ENCODE measurements around the gene SMIM7. TPM values are rescaled to one million over a fixed set of nuclear protein-coding genes. Genes with fewer than 3 reads are reported as not detected.

SMIM7 gene
- total RNA-seq, 1 donor from 2014 or later = 65.3 TPM

DNA sequence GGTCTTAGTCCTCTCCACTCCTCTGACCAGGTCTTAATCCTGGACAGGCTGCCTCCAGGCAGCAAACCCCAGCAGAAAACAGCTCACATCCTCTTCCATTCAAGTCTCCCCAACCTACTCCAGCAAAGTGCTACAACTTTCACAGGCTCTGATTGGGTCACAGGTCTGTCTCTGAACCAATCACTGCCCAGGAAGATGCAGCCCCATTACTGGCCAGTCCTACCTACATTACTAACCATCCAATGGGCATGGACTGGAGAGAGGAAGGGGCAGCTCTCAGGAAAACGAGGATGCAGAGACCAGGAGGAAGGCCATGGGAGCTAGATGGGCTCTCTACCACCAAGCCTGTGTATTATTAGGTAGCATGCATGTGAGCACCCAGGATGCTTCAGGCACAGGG lies 44.1 kb downstream of the SMIM7 start:
- H3K9me3 Mint-ChIP-seq = no peaks in the 10 kb centered on the region
- H3K36me3 Mint-ChIP-seq = no peaks in the 10 kb centered on the region
- no peaks in the 10 kb centered on the region for H3K27me3 ChIP-seq
- H3K4me3 Mint-ChIP-seq = no peak overlapping the region
- H3K36me3 ChIP-seq = no peaks in the 10 kb centered on the region
- H3K27ac ChIP-seq = no peak overlapping the region
- no peak overlapping the region for H3K9ac ChIP-seq
- no peak overlapping the region for H3K4me3 ChIP-seq
- no peaks in the 10 kb centered on the region for H3F3A ChIP-seq (ENCODE audit: low read depth)
- no peaks in the 10 kb centered on the region for H3K27me3 Mint-ChIP-seq (ENCODE audit: insufficient read depth, low read depth)
- H3K79me2 ChIP-seq (ENCODE audit: low read depth) = peaks cover 99% of the 10 kb centered on the region
- TF ChIP-seq, protein P1, sequence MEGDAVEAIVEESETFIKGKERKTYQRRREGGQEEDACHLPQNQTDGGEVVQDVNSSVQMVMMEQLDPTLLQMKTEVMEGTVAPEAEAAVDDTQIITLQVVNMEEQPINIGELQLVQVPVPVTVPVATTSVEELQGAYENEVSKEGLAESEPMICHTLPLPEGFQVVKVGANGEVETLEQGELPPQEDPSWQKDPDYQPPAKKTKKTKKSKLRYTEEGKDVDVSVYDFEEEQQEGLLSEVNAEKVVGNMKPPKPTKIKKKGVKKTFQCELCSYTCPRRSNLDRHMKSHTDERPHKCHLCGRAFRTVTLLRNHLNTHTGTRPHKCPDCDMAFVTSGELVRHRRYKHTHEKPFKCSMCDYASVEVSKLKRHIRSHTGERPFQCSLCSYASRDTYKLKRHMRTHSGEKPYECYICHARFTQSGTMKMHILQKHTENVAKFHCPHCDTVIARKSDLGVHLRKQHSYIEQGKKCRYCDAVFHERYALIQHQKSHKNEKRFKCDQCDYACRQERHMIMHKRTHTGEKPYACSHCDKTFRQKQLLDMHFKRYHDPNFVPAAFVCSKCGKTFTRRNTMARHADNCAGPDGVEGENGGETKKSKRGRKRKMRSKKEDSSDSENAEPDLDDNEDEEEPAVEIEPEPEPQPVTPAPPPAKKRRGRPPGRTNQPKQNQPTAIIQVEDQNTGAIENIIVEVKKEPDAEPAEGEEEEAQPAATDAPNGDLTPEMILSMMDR (IDR thresholded peaks at IDR 0.05) = no peak
- TF ChIP-seq EZH2 (IDR thresholded peaks at IDR 0.05) (no peak), EZH2phosphoT487 (IDR thresholded peaks at IDR 0.05) (no peak)
- no peak overlapping the region for H2AFZ ChIP-seq (replicated peaks)
- no peaks in the 10 kb centered on the region for H3K4me1 ChIP-seq
- H3K27ac Mint-ChIP-seq = no peak overlapping the region
- peaks cover 97% of the 10 kb centered on the region for H4K20me1 ChIP-seq (ENCODE audit: low read depth)
- no peak for DNase-seq (ENCODE audit: low spot score)
- H3K9me3 ChIP-seq (ENCODE audit: low read depth) = no peaks in the 10 kb centered on the region
- H3K4me1 Mint-ChIP-seq = peaks cover 8% of the 10 kb centered on the region
- no peak overlapping the region for H3K4me2 ChIP-seq

DNA sequence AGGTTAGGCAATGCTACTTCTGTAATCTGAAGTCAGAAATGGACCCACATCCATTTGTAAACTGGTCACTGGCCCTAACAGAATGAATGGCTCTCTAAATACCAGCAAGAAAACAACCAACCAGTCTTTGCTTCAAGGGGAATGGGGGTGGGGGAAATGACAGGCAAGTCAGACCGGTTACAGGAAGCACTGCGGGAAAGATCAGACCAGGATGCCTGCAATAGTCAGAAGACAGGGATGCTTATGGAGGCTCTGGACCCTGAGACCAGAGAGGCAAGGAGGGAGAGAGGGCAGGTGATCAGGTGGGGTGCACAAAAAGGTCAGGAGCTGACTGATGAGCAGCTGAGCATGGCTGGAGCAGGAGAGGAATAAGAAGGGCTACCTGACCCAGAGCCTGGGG lies 45.0 kb downstream of the SMIM7 start:
- H3K79me2 ChIP-seq (ENCODE audit: low read depth) = peaks cover 98% of the 10 kb centered on the region
- no peaks in the 10 kb centered on the region for H3F3A ChIP-seq (ENCODE audit: low read depth)
- no peaks in the 10 kb centered on the region for H3K27me3 ChIP-seq
- H3K4me2 ChIP-seq = no peak overlapping the region
- Mint-ChIP-seq H3K27ac (no peak overlapping the region), H3K36me3 (no peaks in the 10 kb centered on the region), H3K27me3 (ENCODE audit: insufficient read depth, low read depth) (no peaks in the 10 kb centered on the region), H3K4me3 (no peak overlapping the region), H3K9me3 (no peaks in the 10 kb centered on the region), H3K4me1 (peaks cover 8% of the 10 kb centered on the region)
- H2AFZ ChIP-seq (replicated peaks) = no peak overlapping the region
- no peaks in the 10 kb centered on the region for H3K9me3 ChIP-seq (ENCODE audit: low read depth)
- TF ChIP-seq, protein P1 (IDR thresholded peaks at IDR 0.05) = no peak
- TF ChIP-seq EZH2phosphoT487 (IDR thresholded peaks at IDR 0.05) = no peak
- no peak for TF ChIP-seq EZH2 (IDR thresholded peaks at IDR 0.05)
- no peak for DNase-seq (ENCODE audit: low spot score)
- H4K20me1 ChIP-seq (ENCODE audit: low read depth) = peaks cover 97% of the 10 kb centered on the region
- H3K9ac ChIP-seq = no peak overlapping the region
- no peaks in the 10 kb centered on the region for H3K36me3 ChIP-seq
- H3K4me1 ChIP-seq = no peaks in the 10 kb centered on the region
- H3K4me3 ChIP-seq = no peak overlapping the region
- H3K27ac ChIP-seq = no peak overlapping the region

DNA sequence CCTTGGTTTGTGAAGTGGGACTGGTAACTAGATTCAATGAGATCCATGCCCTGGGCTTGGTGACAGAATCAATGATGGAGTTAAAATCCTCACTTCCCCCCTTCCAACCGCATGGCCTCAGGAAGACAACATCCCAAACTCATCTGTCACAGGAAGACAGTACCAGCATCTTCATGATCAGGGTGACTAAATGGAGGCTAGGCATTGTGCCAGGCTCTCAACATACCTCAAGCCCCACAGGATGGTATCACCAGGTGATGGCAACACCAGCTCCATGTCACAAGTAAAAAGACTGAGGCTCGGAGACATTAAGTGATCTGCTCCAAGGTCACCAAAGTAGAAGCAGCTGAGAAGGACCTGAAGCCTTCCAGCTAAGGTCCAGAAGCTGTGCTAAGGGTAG lies 46.1 kb downstream of the SMIM7 start:
- H3K27ac Mint-ChIP-seq = no peak overlapping the region
- TF ChIP-seq EZH2 (IDR thresholded peaks at IDR 0.05) = no peak
- TF ChIP-seq EZH2phosphoT487 (IDR thresholded peaks at IDR 0.05) = no peak
- TF ChIP-seq, protein P1 (IDR thresholded peaks at IDR 0.05) = no peak
- H3K27ac ChIP-seq = no peak overlapping the region
- no peak overlapping the region for H3K4me2 ChIP-seq
- no peaks in the 10 kb centered on the region for H3K9me3 Mint-ChIP-seq
- no peaks in the 10 kb centered on the region for H3K36me3 ChIP-seq
- H3K79me2 ChIP-seq (ENCODE audit: low read depth) = peaks cover 98% of the 10 kb centered on the region
- no peak overlapping the region for H3K4me3 ChIP-seq
- no peak for DNase-seq (ENCODE audit: low spot score)
- no peaks in the 10 kb centered on the region for H3K27me3 Mint-ChIP-seq (ENCODE audit: insufficient read depth, low read depth)
- H3K4me3 Mint-ChIP-seq = no peak overlapping the region
- H3K4me1 ChIP-seq = no peaks in the 10 kb centered on the region
- H3K9me3 ChIP-seq (ENCODE audit: low read depth) = no peaks in the 10 kb centered on the region
- H3K27me3 ChIP-seq = no peaks in the 10 kb centered on the region
- H4K20me1 ChIP-seq (ENCODE audit: low read depth) = peaks cover 93% of the 10 kb centered on the region
- H3K9ac ChIP-seq = peak overlapping the region; percentile 22
- no peaks in the 10 kb centered on the region for H3F3A ChIP-seq (ENCODE audit: low read depth)
- no peak overlapping the region for H2AFZ ChIP-seq (replicated peaks)
- no peaks in the 10 kb centered on the region for H3K36me3 Mint-ChIP-seq
- H3K4me1 Mint-ChIP-seq = peaks cover 6% of the 10 kb centered on the region
